ENCODE measurements around the gene CFAP70.
A peak's percentile ranks its signal among the peaks of the same experiment; 100 is the strongest.

Gene CFAP70

GRCh38 chr10:73252445-73253224, 106.0 kb downstream of the CFAP70 start, which contains the start of gene MRPS16:
Gene MRPS16 (minus strand): TSS chr10:73252644. CDS start chr10:73252482, 162 bp downstream.
- DNase-seq (ENCODE audit: low read depth) = peak; percentile 96

DNA sequence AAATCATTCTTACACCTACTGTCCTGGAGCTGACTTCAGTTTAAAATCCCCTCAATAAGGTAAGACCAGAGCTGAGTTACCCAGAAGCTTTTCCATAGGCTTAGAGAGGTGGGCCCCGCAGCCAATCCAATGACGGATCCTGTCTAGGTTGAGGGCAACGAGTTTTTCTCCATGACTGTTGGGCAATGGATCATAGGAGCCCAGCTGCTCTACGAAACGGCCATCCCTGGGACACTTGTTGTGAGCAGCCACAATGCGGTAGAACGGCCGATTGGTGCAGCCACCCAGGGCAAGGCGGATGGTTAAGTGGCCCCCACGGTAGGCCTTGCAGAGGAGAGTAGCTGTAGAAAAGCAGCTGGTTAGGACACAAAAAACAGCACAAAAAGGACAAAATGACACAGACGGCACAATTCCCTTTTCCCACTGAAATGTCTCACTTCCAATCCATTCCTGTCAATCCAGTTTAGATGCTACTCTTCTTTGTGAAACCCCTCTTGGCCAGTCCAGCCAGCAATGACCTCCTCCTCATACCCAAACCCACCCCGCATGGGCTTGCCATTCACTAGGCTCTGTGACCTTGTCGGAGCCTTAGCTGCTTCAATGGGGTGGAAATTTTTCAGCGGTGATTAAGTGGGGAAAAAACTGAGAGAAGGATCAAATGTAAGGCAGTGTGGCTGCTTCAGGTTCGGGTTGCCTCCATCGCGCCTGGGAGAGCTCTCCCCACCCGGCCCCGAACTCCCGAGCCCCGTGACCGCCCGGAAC, 106.8 kb downstream of the CFAP70 start:
- DNase-seq (ENCODE audit: low read depth) = no peak

- DNase-seq (ENCODE audit: low read depth) = no peak
These were observed 110.4 kb downstream of the CFAP70 start for GRCh38 chr10:73248259-73248724.

DNA sequence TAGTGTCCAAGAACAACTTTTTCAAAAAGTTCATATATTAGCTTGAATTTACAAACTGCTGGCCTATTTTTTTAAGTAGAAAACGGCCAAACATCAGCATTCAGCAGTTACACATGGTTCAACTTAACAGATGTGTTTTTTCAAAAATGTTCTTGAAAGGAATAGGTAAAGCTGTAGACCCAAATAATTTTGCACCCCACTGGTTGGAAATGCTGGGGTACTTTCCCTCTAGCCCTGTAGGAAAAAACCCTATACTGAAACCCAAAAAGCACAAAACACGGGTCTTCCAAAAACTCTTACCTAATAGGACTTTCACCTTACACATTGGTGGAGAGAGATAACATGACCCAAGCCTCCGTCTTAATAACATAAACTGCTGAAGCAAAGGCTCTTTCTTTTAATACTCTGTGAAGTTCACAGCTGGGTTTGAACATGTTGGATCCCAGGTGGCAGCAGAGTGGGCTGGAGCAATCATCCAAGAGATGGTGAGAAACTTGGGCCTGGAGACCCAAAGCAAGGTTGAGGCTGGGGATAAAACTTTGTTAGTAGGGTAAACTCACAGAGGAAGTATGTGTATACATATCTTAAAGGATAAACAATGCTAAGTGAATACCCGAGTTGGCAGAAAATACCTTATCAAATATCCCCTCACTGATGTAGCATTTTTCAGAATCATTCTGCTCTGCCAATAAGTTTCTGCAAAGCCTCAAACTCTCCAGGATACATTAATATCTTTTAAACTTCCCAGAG, 111.0 kb downstream of the CFAP70 start:
- no peak for DNase-seq (ENCODE audit: low read depth)

DNA sequence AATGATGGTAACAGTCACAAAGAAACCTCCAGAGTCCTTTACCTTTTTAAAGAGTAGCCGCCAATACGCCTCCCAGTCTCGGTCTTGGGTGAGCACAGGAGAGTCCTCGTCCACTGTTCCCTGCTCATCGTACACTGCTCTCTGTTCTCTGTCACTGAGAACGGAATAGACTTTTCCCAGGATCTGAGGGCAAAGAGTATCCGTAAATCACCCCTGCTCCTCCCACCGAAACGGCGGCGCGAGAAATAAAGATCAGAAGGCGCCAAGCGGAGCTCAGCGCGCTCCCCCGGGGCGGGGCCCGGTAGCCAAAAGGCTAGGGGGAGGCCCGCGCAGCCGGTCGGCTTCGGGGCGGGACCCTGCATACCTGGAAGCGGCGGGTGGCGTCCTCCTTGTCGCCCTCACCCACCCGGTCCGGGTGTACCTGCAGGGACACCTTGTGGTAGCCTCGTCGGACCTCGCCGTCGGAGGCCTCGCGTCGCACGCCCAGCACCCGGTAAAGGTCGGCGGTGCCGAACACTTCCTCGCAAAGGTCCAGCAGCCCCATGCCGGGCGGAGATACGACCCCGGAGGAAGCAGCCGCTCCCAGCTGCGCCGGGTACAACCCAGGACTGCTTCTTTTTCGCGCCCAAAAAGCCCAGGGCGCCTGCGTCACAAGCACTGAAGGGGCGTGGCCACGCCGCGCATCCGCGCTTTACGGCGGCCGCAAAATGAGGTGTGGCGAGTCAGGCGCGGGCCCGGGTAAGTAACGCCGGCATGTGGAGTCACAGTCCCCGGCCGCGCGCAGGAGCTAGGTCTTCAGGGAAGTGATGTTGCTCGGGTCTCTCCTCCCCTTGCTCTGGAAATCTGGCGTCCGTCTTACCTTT, 111.8 kb downstream of the CFAP70 start, which contains the start of gene DNAJC9:
Gene DNAJC9, minus strand, starts transcription at position 610 of the 863 bp plus-strand sequence. Its CDS starts 66 bp downstream, at position 544.
- DNase-seq (ENCODE audit: low read depth) = peak; percentile 92

DNA sequence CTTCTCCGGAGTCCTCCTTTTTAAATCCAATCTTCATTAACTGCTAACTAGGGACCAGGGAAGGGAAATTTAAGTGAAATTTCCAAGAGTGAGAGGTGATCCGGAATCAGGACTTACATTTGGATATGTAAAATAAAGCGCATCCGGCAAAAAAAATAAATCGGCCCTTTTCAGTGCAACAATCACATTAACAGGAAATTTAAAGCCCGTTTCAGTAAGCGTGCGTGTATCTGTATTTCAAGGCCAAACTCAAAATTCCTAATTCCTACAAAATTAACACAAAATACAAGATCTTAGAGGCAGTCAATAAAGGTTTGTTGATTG, 112.4 kb downstream of the CFAP70 start:
- DNase-seq (ENCODE audit: low read depth) = no peak

- DNase-seq (ENCODE audit: low read depth) = no peak
These were observed 113.7 kb downstream of the CFAP70 start for GRCh38 chr10:73244866-73245477.

DNA sequence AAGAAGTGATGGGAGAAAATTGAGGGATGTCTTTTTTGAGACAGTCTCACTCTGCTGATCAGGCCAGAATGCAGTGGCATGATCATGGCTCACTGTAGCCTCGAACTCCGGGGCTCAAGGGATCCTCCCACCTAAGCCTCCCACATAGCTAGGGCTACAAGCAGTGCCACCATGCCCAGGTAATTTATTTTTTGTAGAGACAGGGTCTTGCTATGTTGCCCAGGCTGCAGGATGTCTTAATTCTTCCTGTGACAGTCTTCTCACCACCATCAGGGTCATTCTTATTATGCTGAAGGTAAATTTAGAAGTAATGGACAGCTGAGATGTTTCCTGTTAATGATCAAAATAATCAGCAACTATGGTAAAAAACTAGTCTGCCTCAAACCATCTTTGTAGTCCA, 118.8 kb downstream of the CFAP70 start:
- no peak for DNase-seq (ENCODE audit: low read depth)

- no peak for DNase-seq (ENCODE audit: low read depth)
These were observed 119.6 kb downstream of the CFAP70 start for GRCh38 chr10:73238990-73239566.

- no peak for DNase-seq (ENCODE audit: low read depth)
These were observed 124.0 kb downstream of the CFAP70 start for GRCh38 chr10:73234695-73235094.

DNA sequence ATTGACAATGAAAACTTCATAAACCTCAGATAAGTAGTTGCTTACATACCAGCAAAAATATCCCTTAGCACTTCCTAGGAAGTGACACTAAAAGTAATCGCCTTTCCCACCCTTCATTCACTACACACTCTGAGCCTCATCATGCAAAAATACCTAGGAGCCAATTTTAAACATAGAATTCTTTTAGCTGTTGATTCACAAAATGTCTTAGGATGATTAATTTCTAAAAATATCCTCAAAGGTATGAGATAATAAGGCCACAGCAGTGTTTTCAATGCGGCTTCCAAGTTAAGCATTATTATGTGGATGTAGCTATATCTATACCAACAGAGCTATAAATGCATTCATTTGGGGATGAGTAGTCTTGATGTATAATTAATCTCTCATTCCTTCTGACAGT, 124.8 kb downstream of the CFAP70 start:
- DNase-seq (ENCODE audit: low read depth) = no peak

GRCh38 chr10:73232887-73233286, 125.8 kb downstream of the CFAP70 start:
- no peak for DNase-seq (ENCODE audit: low read depth)

DNA sequence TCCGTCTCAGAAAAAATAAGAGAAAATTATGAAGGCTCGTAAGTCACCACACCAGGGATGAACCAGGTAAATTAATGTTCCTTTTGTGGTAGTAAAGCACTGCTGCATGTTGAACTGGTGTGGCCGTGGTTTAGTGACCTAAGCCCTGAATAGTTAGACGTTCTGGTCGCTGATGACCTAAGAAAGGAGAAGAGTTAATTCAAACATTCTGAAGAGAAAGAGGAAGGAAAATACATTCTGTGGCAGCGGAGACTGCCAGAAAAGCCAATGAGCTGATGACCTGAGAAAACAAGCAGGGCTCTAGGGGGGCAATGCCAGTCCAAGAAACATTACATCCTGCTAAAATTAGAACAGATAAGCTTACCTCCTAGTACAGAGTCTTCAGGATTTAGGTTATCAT, 129.1 kb downstream of the CFAP70 start:
- DNase-seq (ENCODE audit: low read depth) = no peak

DNA sequence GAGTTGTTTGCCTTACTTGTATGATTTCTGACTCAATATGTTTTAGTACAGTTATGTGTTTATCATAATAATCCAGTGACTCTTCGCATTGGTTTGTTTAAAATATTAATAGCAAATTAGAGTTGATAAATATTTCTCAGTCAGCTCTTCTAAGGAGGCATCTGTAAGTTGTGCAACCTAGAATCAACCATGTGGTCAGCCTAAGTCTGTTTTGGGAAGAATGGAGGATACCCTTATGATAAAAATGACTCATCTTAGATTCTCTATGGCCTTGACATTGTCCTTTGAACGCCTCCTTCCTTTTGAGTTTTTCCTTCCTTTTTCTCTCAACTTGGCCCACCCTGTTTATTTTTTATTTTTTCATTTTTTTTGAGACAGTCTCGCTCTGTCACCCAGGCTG, 130.4 kb downstream of the CFAP70 start:
- DNase-seq (ENCODE audit: low read depth) = no peak

DNA sequence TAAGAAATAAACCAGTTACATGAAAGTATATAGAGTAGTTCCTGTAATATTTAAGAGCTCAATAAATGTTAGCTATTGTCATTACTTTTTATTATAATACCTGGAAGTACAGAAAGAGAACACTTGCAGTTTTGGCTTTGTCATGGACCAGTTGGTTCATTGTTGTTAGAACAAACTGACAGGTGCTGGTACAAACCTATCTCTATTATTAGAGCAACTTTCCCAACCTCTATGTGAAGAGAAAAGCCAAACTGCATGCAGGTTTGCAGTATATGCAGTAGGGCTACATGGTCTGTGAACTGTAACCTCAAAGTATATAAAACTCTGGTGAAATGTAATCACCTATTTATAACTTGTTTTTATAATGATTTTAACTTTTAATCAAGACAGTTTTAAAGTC, 132.0 kb downstream of the CFAP70 start:
- no peak for DNase-seq (ENCODE audit: low read depth)

GRCh38 chr10:73225518-73225917, 133.1 kb downstream of the CFAP70 start:
- no peak for DNase-seq (ENCODE audit: low read depth)

DNA sequence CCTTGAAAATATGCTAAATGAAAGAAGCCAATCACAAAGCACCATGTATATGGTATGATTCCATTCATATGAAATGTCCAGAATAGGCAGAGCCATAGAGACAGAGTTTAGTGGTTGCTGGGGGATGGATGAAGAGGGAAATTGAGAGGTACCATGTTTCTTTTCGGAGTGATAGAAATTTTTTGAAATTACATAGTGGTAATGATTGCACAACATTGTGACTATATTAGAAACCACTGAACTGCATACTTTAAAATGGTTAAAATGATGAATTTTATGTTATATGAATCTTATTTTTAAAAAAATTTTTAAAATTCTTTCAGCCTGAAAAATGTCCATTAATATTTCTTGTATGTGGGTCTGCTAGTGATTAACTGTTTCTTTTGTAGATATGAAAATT, 137.7 kb downstream of the CFAP70 start:
- no peak for DNase-seq (ENCODE audit: low read depth)

DNA sequence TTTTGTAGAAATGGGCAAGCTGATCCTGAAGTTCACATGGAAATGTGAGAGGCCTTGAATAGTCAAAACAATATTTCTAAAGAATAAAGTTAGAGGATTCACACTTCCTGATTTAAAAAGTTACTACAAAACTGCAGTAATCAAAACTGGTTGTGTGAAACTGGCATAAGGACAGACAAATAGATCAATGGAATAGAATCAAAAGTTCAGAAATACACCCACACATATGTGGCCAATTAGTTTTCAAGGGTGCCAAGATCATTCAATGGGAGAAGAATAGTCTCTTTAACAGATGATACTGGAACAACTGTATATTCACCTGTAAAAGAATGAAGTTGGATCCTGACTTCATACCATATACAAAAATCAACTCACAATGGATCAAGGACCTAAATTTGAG, 139.3 kb downstream of the CFAP70 start:
- no peak for DNase-seq (ENCODE audit: low read depth)

DNA sequence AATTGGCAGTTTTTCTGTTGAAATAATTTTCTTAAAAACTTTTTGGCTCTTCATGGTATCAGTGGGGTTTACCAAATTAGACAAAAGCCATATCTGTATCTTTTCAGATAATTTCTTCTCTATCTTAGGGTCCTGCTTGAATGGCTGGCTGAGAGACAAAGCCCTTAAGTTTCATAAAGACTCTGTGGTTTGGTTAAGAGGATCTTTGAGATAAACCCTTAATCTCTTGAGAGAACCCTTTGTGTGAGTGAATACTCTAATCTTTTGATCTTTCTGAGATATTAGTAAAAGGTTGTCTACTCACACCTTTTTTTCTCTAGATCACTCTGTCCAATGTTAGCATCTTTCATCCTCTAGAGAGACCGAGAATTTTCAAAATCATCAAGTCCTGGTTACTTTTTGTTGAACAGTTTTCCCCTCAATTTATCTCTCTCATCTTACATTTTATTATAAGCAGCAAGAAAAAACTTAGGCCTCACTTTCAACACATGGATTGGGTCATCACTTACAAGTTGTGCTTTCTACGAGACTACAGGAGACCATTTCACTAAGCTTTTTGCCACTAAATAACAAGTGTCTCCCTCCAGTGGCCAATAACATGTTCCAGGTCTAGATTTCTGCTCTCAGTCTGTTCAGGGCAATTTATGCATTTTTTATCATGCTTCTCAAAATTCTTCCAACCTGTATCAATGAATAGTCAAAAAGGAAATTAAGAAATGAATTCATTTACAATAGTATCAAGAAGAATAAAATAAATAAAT, 140.1 kb downstream of the CFAP70 start:
- peak; percentile 16 for DNase-seq (ENCODE audit: low read depth)

GRCh38 chr10:73217628-73218027, 141.0 kb downstream of the CFAP70 start:
- DNase-seq (ENCODE audit: low read depth) = no peak

All from fibroblast of gingiva (primary cell).